Panc1 (cell line): ENCODE measurements around the gene EIF4G3. TPM values are rescaled to one million over a fixed set of nuclear protein-coding genes. Genes with fewer than 3 reads are reported as not detected.

Source experiments
- ATAC-seq: fragments of 200-7000 bp; cut with Tn5 transposase; 2 replicates; pipeline ENCODE4 v1.9.1; 2020; ENCODE audit warnings: mild to moderate bottlenecking, moderate library complexity
- BruUV-seq: library from RNA; stranded (reverse); fragments of 400-500 nt; replicated peaks from 2 replicates; lab custom pipeline; 2021; lab: Mats Ljungman, UMichigan
- CTCF ChIA-PET: fragments of 300-600 bp; sonication (Branson Sonifier 250); formaldehyde crosslinking; loops from one replicate; lab custom pipeline; 2022; ENCODE audit warnings: antibody characterized with exemption; lab: Charles Lee
- POLR2A ChIA-PET: fragments of 300-600 bp; sonication (Branson Sonifier 250); formaldehyde crosslinking; loops from one replicate; lab custom pipeline; 2022; ENCODE audit warnings: antibody characterized with exemption; lab: Charles Lee
- DNase-seq: peaks from one replicate; pipeline ENCODE4 v3.0.0-alpha.2; 2010; ENCODE audit warnings: low read depth, low spot score
- H3K27ac ChIP-seq: 2 replicates; pipeline ENCODE4 v1.5.1; 2011; ENCODE audit warnings: mild to moderate bottlenecking, low read length, inconsistent platforms
- H3K27me3 ChIP-seq: fragments of 200-500 bp; sonication (Bioruptor generic); 2 replicates; pipeline ENCODE4 v1.6.0; 2014; ENCODE audit warnings: low read length, inconsistent platforms; ENCODE audit not compliant: control insufficient read depth, insufficient read depth
- H3K36me3 ChIP-seq: fragments of 200-500 bp; sonication (Bioruptor generic); 2 replicates; pipeline ENCODE4 v1.5.1; 2014; ENCODE audit warnings: inconsistent platforms, mild to moderate bottlenecking, low read length, moderate library complexity; ENCODE audit not compliant: control insufficient read depth, insufficient read depth
- H3K4me1 ChIP-seq: 2 replicates; pipeline ENCODE4 v1.5.1; 2011; ENCODE audit warnings: inconsistent platforms, mild to moderate bottlenecking, low read length, moderate library complexity; ENCODE audit not compliant: control insufficient read depth, insufficient read depth
- H3K4me3 ChIP-seq, 2 experiments: 2 replicates each; pipeline ENCODE4 v1.5.1; 2011 to 2012; ENCODE audit warnings: low read depth in 2 of 2, low read length in 2 of 2, mild to moderate bottlenecking in 2 of 2, inconsistent platforms in 1 of 2, moderate library complexity in 1 of 2
- H3K9me3 ChIP-seq: fragments of 200-500 bp; sonication (Bioruptor generic); 2 replicates; pipeline ENCODE4 v1.5.1; 2014; ENCODE audit warnings: low read depth, mild to moderate bottlenecking, inconsistent platforms, low read length, moderate library complexity; ENCODE audit not compliant: control insufficient read depth, insufficient read depth
- POLR2AphosphoS5 ChIP-seq: IDR thresholded peaks from 2 replicates; pipeline ENCODE4 v1.6.1; 2012; ENCODE audit warnings: mild to moderate bottlenecking, low read depth, low read length, moderate library complexity
- SIN3A ChIP-seq: IDR thresholded peaks from 2 replicates; pipeline ENCODE4 v1.6.1; 2012; ENCODE audit warnings: low read depth, mild to moderate bottlenecking, low read length, moderate library complexity, borderline replicate concordance; ENCODE audit not compliant: insufficient read depth
- TCF7L2 ChIP-seq: IDR thresholded peaks from 2 replicates; pipeline ENCODE4 v1.6.1; 2011; ENCODE audit warnings: mild to moderate bottlenecking, low read depth, low read length, inconsistent platforms
- in situ Hi-C: cut with HindIII; loops from 2 replicates; pipeline ENCODE4 v1.10.0; 2016; ENCODE audit warnings: low sequenced_read_pairs, low pct_unique_long_range_greater_than_20kb
- intact Hi-C: fragments of 100-400 bp; cut with micrococcal nuclease; formaldehyde crosslinking; loops from one replicate; pipeline ENCODE4 v1.10.0; 2022; ENCODE audit not compliant: unreplicated experiment
- total RNA-seq: library from RNA; stranded (reverse); gene quantifications from one replicate; pipeline ENCODE4 v1.2.1, GENCODE V29; 2021; ENCODE audit not compliant: unreplicated experiment
- TF ChIP-seq, protein P1 (sequence below), 2 experiments: IDR thresholded peaks; 2 replicates each; pipeline ENCODE4 v1.6.1; 2011 to 2012; ENCODE audit warnings: low read depth in 2 of 2, control low read depth in 1 of 2, low read length in 1 of 2, mild to moderate bottlenecking in 1 of 2, moderate library complexity in 1 of 2; ENCODE audit not compliant: insufficient read depth in 1 of 2
- TF ChIP-seq, protein P2 (sequence below): fragments of 450-650 bp; IDR thresholded peaks from 2 replicates; pipeline ENCODE4 v1.5.1; 2017; ENCODE audit warnings: mild to moderate bottlenecking

Gene EIF4G3
- total RNA-seq, 1 experiment from 2014 or later, result 78.6 TPM

DNA sequence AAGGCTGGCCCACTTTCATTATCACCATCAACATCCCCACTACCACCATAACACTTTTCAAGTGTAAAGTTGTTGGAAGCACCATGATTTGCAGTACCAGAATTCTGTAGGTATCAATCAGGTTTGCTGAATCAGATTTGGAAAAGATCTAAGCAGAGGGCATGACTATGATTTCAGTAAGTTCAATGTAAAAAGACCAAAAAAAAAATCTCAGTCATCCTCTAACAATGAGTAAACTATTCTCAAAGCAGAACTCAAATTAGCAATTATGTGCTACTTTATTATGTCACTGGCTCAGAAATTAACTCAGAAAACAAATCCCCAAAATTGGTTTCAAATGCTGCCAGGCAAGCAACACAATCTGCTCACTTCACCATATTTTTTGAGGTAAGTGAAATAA lies 201.7 kb downstream of the EIF4G3 start:
- H3K27me3 ChIP-seq, result no peaks in the 10 kb centered on the region
- intact Hi-C loops, result no loop called here
- TF ChIP-seq POLR2AphosphoS5 (no peak), SIN3A (no peak), TCF7L2 (no peak)
- TF ChIP-seq, protein P1, sequence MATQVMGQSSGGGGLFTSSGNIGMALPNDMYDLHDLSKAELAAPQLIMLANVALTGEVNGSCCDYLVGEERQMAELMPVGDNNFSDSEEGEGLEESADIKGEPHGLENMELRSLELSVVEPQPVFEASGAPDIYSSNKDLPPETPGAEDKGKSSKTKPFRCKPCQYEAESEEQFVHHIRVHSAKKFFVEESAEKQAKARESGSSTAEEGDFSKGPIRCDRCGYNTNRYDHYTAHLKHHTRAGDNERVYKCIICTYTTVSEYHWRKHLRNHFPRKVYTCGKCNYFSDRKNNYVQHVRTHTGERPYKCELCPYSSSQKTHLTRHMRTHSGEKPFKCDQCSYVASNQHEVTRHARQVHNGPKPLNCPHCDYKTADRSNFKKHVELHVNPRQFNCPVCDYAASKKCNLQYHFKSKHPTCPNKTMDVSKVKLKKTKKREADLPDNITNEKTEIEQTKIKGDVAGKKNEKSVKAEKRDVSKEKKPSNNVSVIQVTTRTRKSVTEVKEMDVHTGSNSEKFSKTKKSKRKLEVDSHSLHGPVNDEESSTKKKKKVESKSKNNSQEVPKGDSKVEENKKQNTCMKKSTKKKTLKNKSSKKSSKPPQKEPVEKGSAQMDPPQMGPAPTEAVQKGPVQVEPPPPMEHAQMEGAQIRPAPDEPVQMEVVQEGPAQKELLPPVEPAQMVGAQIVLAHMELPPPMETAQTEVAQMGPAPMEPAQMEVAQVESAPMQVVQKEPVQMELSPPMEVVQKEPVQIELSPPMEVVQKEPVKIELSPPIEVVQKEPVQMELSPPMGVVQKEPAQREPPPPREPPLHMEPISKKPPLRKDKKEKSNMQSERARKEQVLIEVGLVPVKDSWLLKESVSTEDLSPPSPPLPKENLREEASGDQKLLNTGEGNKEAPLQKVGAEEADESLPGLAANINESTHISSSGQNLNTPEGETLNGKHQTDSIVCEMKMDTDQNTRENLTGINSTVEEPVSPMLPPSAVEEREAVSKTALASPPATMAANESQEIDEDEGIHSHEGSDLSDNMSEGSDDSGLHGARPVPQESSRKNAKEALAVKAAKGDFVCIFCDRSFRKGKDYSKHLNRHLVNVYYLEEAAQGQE (IDR thresholded peaks at IDR 0.05; ENCODE audit: insufficient read depth in 1 of 2, low read depth in 2 of 2, low read length in 1 of 2), result no peak
- TF ChIP-seq, protein P2, sequence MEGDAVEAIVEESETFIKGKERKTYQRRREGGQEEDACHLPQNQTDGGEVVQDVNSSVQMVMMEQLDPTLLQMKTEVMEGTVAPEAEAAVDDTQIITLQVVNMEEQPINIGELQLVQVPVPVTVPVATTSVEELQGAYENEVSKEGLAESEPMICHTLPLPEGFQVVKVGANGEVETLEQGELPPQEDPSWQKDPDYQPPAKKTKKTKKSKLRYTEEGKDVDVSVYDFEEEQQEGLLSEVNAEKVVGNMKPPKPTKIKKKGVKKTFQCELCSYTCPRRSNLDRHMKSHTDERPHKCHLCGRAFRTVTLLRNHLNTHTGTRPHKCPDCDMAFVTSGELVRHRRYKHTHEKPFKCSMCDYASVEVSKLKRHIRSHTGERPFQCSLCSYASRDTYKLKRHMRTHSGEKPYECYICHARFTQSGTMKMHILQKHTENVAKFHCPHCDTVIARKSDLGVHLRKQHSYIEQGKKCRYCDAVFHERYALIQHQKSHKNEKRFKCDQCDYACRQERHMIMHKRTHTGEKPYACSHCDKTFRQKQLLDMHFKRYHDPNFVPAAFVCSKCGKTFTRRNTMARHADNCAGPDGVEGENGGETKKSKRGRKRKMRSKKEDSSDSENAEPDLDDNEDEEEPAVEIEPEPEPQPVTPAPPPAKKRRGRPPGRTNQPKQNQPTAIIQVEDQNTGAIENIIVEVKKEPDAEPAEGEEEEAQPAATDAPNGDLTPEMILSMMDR, result no peak
- no peaks in the 10 kb centered on the region for H3K4me1 ChIP-seq
- ATAC-seq (no peak), DNase-seq (no peak)
- H3K4me3 ChIP-seq, result no peak overlapping the region
- ChIA-PET POLR2A (no interaction called here), CTCF (no interaction called here)
- no peaks in the 10 kb centered on the region for H3K9me3 ChIP-seq
- in situ Hi-C loops, result no loop called here
- H3K36me3 ChIP-seq, result peaks cover 18% of the 10 kb centered on the region; the same call in 1 of the 2 replicates
- no TSS peak for BruUV-seq
- no peak overlapping the region for H3K27ac ChIP-seq

DNA sequence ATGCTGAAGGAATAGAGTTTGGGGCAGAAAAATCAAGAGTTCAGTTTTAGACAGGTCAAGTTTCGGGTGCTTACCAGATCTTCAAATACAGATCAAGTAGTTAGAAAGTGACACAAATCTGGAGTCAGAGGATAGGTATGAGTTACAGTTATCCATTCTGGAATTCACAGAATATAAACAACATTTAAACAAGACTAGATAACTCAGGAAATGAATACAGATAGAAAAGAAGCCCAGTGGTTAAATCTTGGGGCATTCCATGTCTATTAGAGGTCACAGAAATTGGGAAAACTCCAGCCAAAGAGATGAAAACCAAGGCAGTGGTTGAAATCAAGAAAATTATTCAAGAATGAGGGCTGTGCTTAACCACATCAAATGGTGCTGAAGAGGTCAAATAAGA lies 202.6 kb downstream of the EIF4G3 start:
- peaks cover 15% of the 10 kb centered on the region; the same call in 1 of the 2 replicates for H3K36me3 ChIP-seq
- ChIA-PET CTCF (no interaction called here), POLR2A (no interaction called here)
- H3K9me3 ChIP-seq, result no peaks in the 10 kb centered on the region
- in situ Hi-C loops (no loop called here), intact Hi-C loops (no loop called here)
- H3K27ac ChIP-seq, result no peak overlapping the region
- TF ChIP-seq, protein P2, result no peak
- TF ChIP-seq TCF7L2 (no peak), SIN3A (no peak), POLR2AphosphoS5 (no peak)
- TF ChIP-seq, protein P1 (IDR thresholded peaks at IDR 0.05; ENCODE audit: insufficient read depth in 1 of 2, low read depth in 2 of 2, low read length in 1 of 2), result no peak
- no peaks in the 10 kb centered on the region for H3K4me1 ChIP-seq
- no peaks in the 10 kb centered on the region for H3K27me3 ChIP-seq
- BruUV-seq, result no TSS peak
- ATAC-seq, result no peak
- H3K4me3 ChIP-seq, result no peak overlapping the region
- DNase-seq, result no peak
